IPS-18c (cell line): Measurements from ENCODE around the gene ROBO3.
A peak's percentile ranks its signal among the peaks of the same experiment; 100 is the strongest.

ENCODE experiments used
- H3K4me3 ChIP-seq: 2 replicates; pipeline ENCODE4 v1.7.0; 2013; ENCODE audit warnings: low read depth, mild to moderate bottlenecking, low read length, moderate library complexity; ENCODE audit not compliant: insufficient read depth
- H3K9me3 ChIP-seq: one replicate; pipeline ENCODE4 v1.6.1; 2013; ENCODE audit warnings: mild to moderate bottlenecking, low read length, moderate library complexity; ENCODE audit not compliant: control insufficient read depth, insufficient read depth

ROBO3 gene

GRCh38 chr11:124865181-124865901 is at the start of gene ROBO3:
TSS of gene ROBO3 (plus strand) at chr11:124865432. CDS start at chr11:124865578, 146 bp downstream.
- peaks cover 2% of the 10 kb centered on the region for H3K9me3 ChIP-seq
- peak within 1 kb of the TSS; percentile 46 for H3K4me3 ChIP-seq

GRCh38 chr11:124817036-124817435 is 48.2 kb upstream of the ROBO3 start:
- no peak overlapping the region for H3K4me3 ChIP-seq

GRCh38 chr11:124821995-124822730 is 43.1 kb upstream of the ROBO3 start:
- H3K4me3 ChIP-seq: no peak overlapping the region
- no peaks in the 10 kb centered on the region for H3K9me3 ChIP-seq

More at GRCh38 chr11:124817036-124817435, 48.2 kb upstream of the ROBO3 start:
- H3K9me3 ChIP-seq: no peaks in the 10 kb centered on the region

GRCh38 chr11:124823512-124824376 is 41.5 kb upstream of the ROBO3 start:
- Histone ChIP-seq H3K9me3 (no peaks in the 10 kb centered on the region), H3K4me3 (no peak overlapping the region)

GRCh38 chr11:124825876-124826275 is 39.4 kb upstream of the ROBO3 start:
- H3K4me3 ChIP-seq: no peak overlapping the region
- no peaks in the 10 kb centered on the region for H3K9me3 ChIP-seq

GRCh38 chr11:124829986-124830385 is 35.2 kb upstream of the ROBO3 start:
- Histone ChIP-seq H3K4me3 (no peak overlapping the region), H3K9me3 (no peaks in the 10 kb centered on the region)

GRCh38 chr11:124830749-124831148 is 34.5 kb upstream of the ROBO3 start:
- Histone ChIP-seq H3K9me3 (no peaks in the 10 kb centered on the region), H3K4me3 (no peak overlapping the region)

- Histone ChIP-seq H3K9me3 (no peaks in the 10 kb centered on the region), H3K4me3 (no peak overlapping the region)
Observed at GRCh38 chr11:124831897-124832296, 33.3 kb upstream of the ROBO3 start.

GRCh38 chr11:124832571-124832970 is 32.7 kb upstream of the ROBO3 start:
- no peaks in the 10 kb centered on the region for H3K9me3 ChIP-seq
- H3K4me3 ChIP-seq: no peak overlapping the region

- H3K4me3 ChIP-seq: no peak overlapping the region
- H3K9me3 ChIP-seq: no peaks in the 10 kb centered on the region
Observed at GRCh38 chr11:124834526-124835180, 30.6 kb upstream of the ROBO3 start.

- Histone ChIP-seq H3K4me3 (no peak overlapping the region), H3K9me3 (no peaks in the 10 kb centered on the region)
Observed at GRCh38 chr11:124835918-124836317, 29.3 kb upstream of the ROBO3 start.

GRCh38 chr11:124837491-124837856 is 27.8 kb upstream of the ROBO3 start:
- no peak overlapping the region for H3K4me3 ChIP-seq

GRCh38 chr11:124838805-124839127 is 26.5 kb upstream of the ROBO3 start:
- H3K9me3 ChIP-seq: no peaks in the 10 kb centered on the region
- H3K4me3 ChIP-seq: peak overlapping the region; percentile 44; the same call in 1 of the 2 replicates

More at GRCh38 chr11:124837491-124837856, 27.8 kb upstream of the ROBO3 start:
- H3K9me3 ChIP-seq: no peaks in the 10 kb centered on the region

GRCh38 chr11:124839128-124839971 is 25.9 kb upstream of the ROBO3 start:
- Histone ChIP-seq H3K4me3 (peak overlapping the region; percentile 44), H3K9me3 (no peaks in the 10 kb centered on the region)

- peak overlapping the region; percentile 44 for H3K4me3 ChIP-seq
Observed at GRCh38 chr11:124839972-124840621, 25.1 kb upstream of the ROBO3 start.

GRCh38 chr11:124840666-124841065 is 24.6 kb upstream of the ROBO3 start:
- Histone ChIP-seq H3K9me3 (no peaks in the 10 kb centered on the region), H3K4me3 (no peak overlapping the region)

More at GRCh38 chr11:124839972-124840621, 25.1 kb upstream of the ROBO3 start:
- no peaks in the 10 kb centered on the region for H3K9me3 ChIP-seq
